GM21529 (cell line): ENCODE data around the gene RAPSN.

Experiments
- ATAC-seq: cut with Tn5 transposase; IDR thresholded peaks from one replicate; pipeline ENCODE4 v1.9.1; 2021; ENCODE audit not compliant: unreplicated experiment

RAPSN gene

GRCh38 chr11:47448566-47449427, at the start of gene RAPSN:
Gene RAPSN, minus strand, starts transcription at chr11:47449136. Its CDS starts 172 bp downstream, at chr11:47448964.
- no peak for ATAC-seq

- no peak for ATAC-seq
These were observed 49.2 kb upstream of the RAPSN start for GRCh38 chr11:47498149-47498548.

- ATAC-seq, result no peak
These were observed 47.9 kb upstream of the RAPSN start for GRCh38 chr11:47496808-47497207.

- ATAC-seq, result no peak
These were observed 46.9 kb upstream of the RAPSN start for GRCh38 chr11:47495856-47496217.

GRCh38 chr11:47495011-47495855, 46.3 kb upstream of the RAPSN start:
- ATAC-seq, result no peak

- no peak for ATAC-seq
These were observed 40.4 kb upstream of the RAPSN start for GRCh38 chr11:47489395-47489755.

GRCh38 chr11:47488674-47489394, 39.9 kb upstream of the RAPSN start:
- ATAC-seq, result no peak

GRCh38 chr11:47488111-47488510, 39.2 kb upstream of the RAPSN start:
- ATAC-seq, result no peak

- ATAC-seq, result no peak
These were observed 38.5 kb upstream of the RAPSN start for GRCh38 chr11:47487421-47487820.

GRCh38 chr11:47485107-47485506, 36.2 kb upstream of the RAPSN start:
- no peak for ATAC-seq

- ATAC-seq, result no peak
These were observed 34.5 kb upstream of the RAPSN start for GRCh38 chr11:47483457-47483856.

GRCh38 chr11:47480762-47481161, 31.8 kb upstream of the RAPSN start:
- ATAC-seq, result no peak

- no peak for ATAC-seq
These were observed 29.9 kb upstream of the RAPSN start for GRCh38 chr11:47478651-47479329.

GRCh38 chr11:47477753-47478152, 28.8 kb upstream of the RAPSN start:
- no peak for ATAC-seq

- no peak for ATAC-seq
These were observed 28.4 kb upstream of the RAPSN start for GRCh38 chr11:47477323-47477722.

- no peak for ATAC-seq
These were observed 21.7 kb upstream of the RAPSN start for GRCh38 chr11:47470671-47471070.

GRCh38 chr11:47469361-47470179, 20.6 kb upstream of the RAPSN start:
- no peak for ATAC-seq

GRCh38 chr11:47468598-47469214, 19.8 kb upstream of the RAPSN start:
- no peak for ATAC-seq

- ATAC-seq, result no peak
These were observed 18.4 kb upstream of the RAPSN start for GRCh38 chr11:47467357-47467756.
